ENCODE data around the gene VPS45. TPM values are rescaled to one million over a fixed set of nuclear protein-coding genes. Genes with fewer than 3 reads are reported as not detected.

The VPS45 gene
- polyA plus RNA-seq, 1 donor (not counting 4 experiments of a cell fraction or from before 2014, with no cell fraction given): 40.0 TPM

GRCh38 chr1:150028322-150028721 lies 39.3 kb upstream of the VPS45 start:
- DNase-seq (ENCODE audit: low read depth, low spot score) (no peak), FAIRE-seq (no peak)
- Histone ChIP-seq H3K27me3 (ENCODE audit: control insufficient read depth, extremely low read depth, insufficient read depth, low read length) (no peaks in the 10 kb centered on the region), H3K79me2 (ENCODE audit: control insufficient read depth, insufficient read depth, low read length) (no peaks in the 10 kb centered on the region), H3K9me1 (ENCODE audit: control insufficient read depth, extremely low read depth, insufficient read depth, low read length) (no peaks in the 10 kb centered on the region), H3K9me3 (ENCODE audit: control insufficient read depth, low read depth, low read length) (no peaks in the 10 kb centered on the region), H2AFZ (ENCODE audit: control insufficient read depth, low read length) (no peak overlapping the region), H3K4me3 (ENCODE audit: control insufficient read depth in 2 of 3, extremely low read depth in 1 of 3, insufficient read depth in 2 of 3, low read depth in 1 of 3, low read length in 3 of 3) (no peak overlapping the region), H3K9ac (ENCODE audit: control insufficient read depth, extremely low read depth, insufficient read depth, low read length) (no peak overlapping the region), H3K36me3 (ENCODE audit: control insufficient read depth in 2 of 2, extremely low read depth in 1 of 2, insufficient read depth in 2 of 2, low read length in 2 of 2) (no peaks in the 10 kb centered on the region), H3K4me1 (ENCODE audit: control insufficient read depth, extremely low read depth, insufficient read depth, low read length) (no peaks in the 10 kb centered on the region), H3K27ac (ENCODE audit: control insufficient read depth, insufficient read depth, low read length) (no peak overlapping the region), H4K20me1 (ENCODE audit: control insufficient read depth, extremely low read depth, insufficient read depth, low read length) (no peaks in the 10 kb centered on the region), H3K4me2 (ENCODE audit: control insufficient read depth, extremely low read depth, insufficient read depth, low read depth, low read length) (no peak overlapping the region)
- no peak for TF ChIP-seq EZH2 (IDR thresholded peaks at IDR 0.05; ENCODE audit: low read length)
- no peak for TF ChIP-seq CTCF (optimal IDR thresholded peaks at IDR 0.05 in 1 of 3, IDR thresholded peaks at IDR 0.05 in 1 of 3, conservative IDR thresholded peaks at IDR 0.05 in 1 of 3; ENCODE audit: extremely low read depth in 1 of 3, insufficient read depth in 2 of 3, low read length in 3 of 3)
- dilution Hi-C loops (cut with MboI; ENCODE audit: extremely low pct_ligation_motif_present, low sequenced_read_pairs): no loop called here

GRCh38 chr1:150034336-150034735 lies 33.2 kb upstream of the VPS45 start:
- H3K79me2 ChIP-seq (ENCODE audit: control insufficient read depth, insufficient read depth, low read length): no peaks in the 10 kb centered on the region
- H3K9ac ChIP-seq (ENCODE audit: control insufficient read depth, extremely low read depth, insufficient read depth, low read length): no peak overlapping the region
- no peaks in the 10 kb centered on the region for H3K36me3 ChIP-seq (ENCODE audit: control insufficient read depth in 2 of 2, extremely low read depth in 1 of 2, insufficient read depth in 2 of 2, low read length in 2 of 2)
- H3K9me3 ChIP-seq (ENCODE audit: control insufficient read depth, low read depth, low read length): no peaks in the 10 kb centered on the region
- FAIRE-seq: no peak
- TF ChIP-seq EZH2 (IDR thresholded peaks at IDR 0.05; ENCODE audit: low read length) (no peak), CTCF (optimal IDR thresholded peaks at IDR 0.05 in 1 of 3, IDR thresholded peaks at IDR 0.05 in 1 of 3, conservative IDR thresholded peaks at IDR 0.05 in 1 of 3; ENCODE audit: extremely low read depth in 1 of 3, insufficient read depth in 2 of 3, low read length in 3 of 3) (no peak)
- no peaks in the 10 kb centered on the region for H3K27me3 ChIP-seq (ENCODE audit: control insufficient read depth, extremely low read depth, insufficient read depth, low read length)
- no peak overlapping the region for H3K4me3 ChIP-seq (ENCODE audit: control insufficient read depth in 2 of 3, extremely low read depth in 1 of 3, insufficient read depth in 2 of 3, low read depth in 1 of 3, low read length in 3 of 3)
- no peak overlapping the region for H2AFZ ChIP-seq (ENCODE audit: control insufficient read depth, low read length)
- H4K20me1 ChIP-seq (ENCODE audit: control insufficient read depth, extremely low read depth, insufficient read depth, low read length): no peaks in the 10 kb centered on the region
- H3K4me1 ChIP-seq (ENCODE audit: control insufficient read depth, extremely low read depth, insufficient read depth, low read length): no peaks in the 10 kb centered on the region
- dilution Hi-C loops (cut with MboI; ENCODE audit: extremely low pct_ligation_motif_present, low sequenced_read_pairs): no loop called here
- H3K4me2 ChIP-seq (ENCODE audit: control insufficient read depth, extremely low read depth, insufficient read depth, low read depth, low read length): no peak overlapping the region
- no peak for DNase-seq (ENCODE audit: low read depth, low spot score)
- no peak overlapping the region for H3K27ac ChIP-seq (ENCODE audit: control insufficient read depth, insufficient read depth, low read length)
- H3K9me1 ChIP-seq (ENCODE audit: control insufficient read depth, extremely low read depth, insufficient read depth, low read length): no peaks in the 10 kb centered on the region
